Endodermal cell (in vitro differentiated cells): ENCODE measurements around the gene FCSK. TPM values are rescaled to one million over a fixed set of nuclear protein-coding genes. Genes with fewer than 3 reads are reported as not detected.
A peak's percentile ranks its signal among the peaks of the same experiment; 100 is the strongest.

Experiments
- DNase-seq: peaks from one replicate; pipeline ENCODE4 v3.0.0-alpha.2; 2017
- H3K27ac ChIP-seq: 2 replicates; pipeline ENCODE4 v1.5.1; 2013; ENCODE audit warnings: mild to moderate bottlenecking, low read depth, low read length, moderate library complexity
- H3K27me3 ChIP-seq: 2 replicates; pipeline ENCODE4 v1.6.1; 2013; ENCODE audit warnings: mild to moderate bottlenecking, low read length, moderate library complexity; ENCODE audit not compliant: insufficient read depth, control insufficient read depth, poor library complexity, severe bottlenecking
- H3K36me3 ChIP-seq: 2 replicates; pipeline ENCODE4 v1.7.0; 2013; ENCODE audit warnings: mild to moderate bottlenecking, low read length, moderate library complexity; ENCODE audit not compliant: control insufficient read depth, insufficient read depth
- H3K4me1 ChIP-seq: one replicate; pipeline ENCODE4 v1.7.0; 2013; ENCODE audit warnings: low read length; ENCODE audit not compliant: control insufficient read depth, insufficient read depth
- H3K4me3 ChIP-seq: 2 replicates; pipeline ENCODE4 v1.5.1; 2013; ENCODE audit warnings: mild to moderate bottlenecking, low read length, moderate library complexity
- H3K9ac ChIP-seq: 2 replicates; pipeline ENCODE4 v1.6.1; 2013; ENCODE audit warnings: mild to moderate bottlenecking, low read length, moderate library complexity; ENCODE audit not compliant: poor library complexity, severe bottlenecking; ENCODE audit errors: extremely low read depth
- H3K9me3 ChIP-seq: 2 replicates; pipeline ENCODE4 v1.6.1; 2013; ENCODE audit warnings: mild to moderate bottlenecking, low read length, moderate library complexity; ENCODE audit not compliant: control insufficient read depth
- H3K27ac Mint-ChIP-seq: 2 replicates; pipeline ENCODE4 v1.8.0; 2020; ENCODE audit warnings: mixed read lengths
- H3K27me3 Mint-ChIP-seq: 2 replicates; pipeline ENCODE4 v1.8.0; 2021; ENCODE audit warnings: mild to moderate bottlenecking, mixed read lengths; ENCODE audit not compliant: insufficient read depth
- H3K36me3 Mint-ChIP-seq: 2 replicates; pipeline ENCODE4 v1.8.0; 2020; ENCODE audit warnings: low read depth, mixed read lengths
- H3K4me1 Mint-ChIP-seq: 2 replicates; pipeline ENCODE4 v1.8.0; 2020; ENCODE audit warnings: mixed read lengths
- H3K4me3 Mint-ChIP-seq: 2 replicates; pipeline ENCODE4 v1.8.0; 2020; ENCODE audit warnings: mild to moderate bottlenecking, moderate library complexity, mixed read lengths
- H3K9me3 Mint-ChIP-seq: 2 replicates; pipeline ENCODE4 v1.8.0; 2020; ENCODE audit warnings: mild to moderate bottlenecking, mixed read lengths
- CTCF ChIP-seq: fragments of 200-600 bp; sonication (generic); conservative IDR thresholded peaks from 2 replicates; pipeline ENCODE4 v1.5.0; 2021; ENCODE audit warnings: antibody characterized with exemption, mild to moderate bottlenecking
- WGBS, 2 experiments: methylation state at CpG; one replicate each; pipeline versions ENCODE4 v1.1.5 to v1.1.7; 2013; ENCODE audit warnings: missing lambda C conversion rate in 2 of 2, mixed read lengths in 1 of 2; ENCODE audit not compliant: insufficient coverage in 1 of 2, insufficient read length in 1 of 2; 5-methylcytosine and 5-hydroxymethylcytosine counted together
- total RNA-seq, 2 donors: library from RNA; stranded (reverse); fragmentation: NEBNext Ultra II Directional in 1 of 2; extraction: Animal tissue kit (Norgen Biotek cat#: 25700) in 1 of 2; gene quantifications; 2 replicates in 1 of 2; 3 replicates in 1 of 2; pipeline ENCODE4 v1.2.1, GENCODE V29; 2021

The FCSK gene
- total RNA-seq, 2 donors from 2014 or later, result 18.7 to 19.5 TPM

GRCh38 chr16:70508752-70509151, 54.4 kb downstream of the FCSK start:
- Histone ChIP-seq H3K9ac (no peak overlapping the region), H3K9me3 (no peaks in the 10 kb centered on the region), H3K36me3 (peaks cover 67% of the 10 kb centered on the region), H3K27ac (no peak overlapping the region), H3K4me3 (no peak overlapping the region), H3K27me3 (no peaks in the 10 kb centered on the region), H3K4me1 (no peaks in the 10 kb centered on the region)
- Mint-ChIP-seq H3K36me3 (peaks cover 48% of the 10 kb centered on the region), H3K4me3 (no peak overlapping the region), H3K27ac (peak overlapping the region; percentile 18), H3K4me1 (no peaks in the 10 kb centered on the region), H3K27me3 (no peaks in the 10 kb centered on the region), H3K9me3 (no peaks in the 10 kb centered on the region)
- peak; percentile 28 for TF ChIP-seq CTCF
- 90 to 96% methylated on average over 5 of the region's 5 CpGs for WGBS, 2 experiments
- no peak for DNase-seq

GRCh38 chr16:70510216-70510615, 55.8 kb downstream of the FCSK start:
- Histone ChIP-seq H3K9ac (no peak overlapping the region), H3K36me3 (peaks cover 66% of the 10 kb centered on the region), H3K4me1 (no peaks in the 10 kb centered on the region), H3K9me3 (no peaks in the 10 kb centered on the region), H3K4me3 (no peak overlapping the region), H3K27me3 (no peaks in the 10 kb centered on the region), H3K27ac (no peak overlapping the region)
- TF ChIP-seq CTCF, result no peak
- H3K36me3 Mint-ChIP-seq, result peaks cover 47% of the 10 kb centered on the region
- H3K9me3 Mint-ChIP-seq, result no peaks in the 10 kb centered on the region
- DNase-seq, result no peak
- no peak overlapping the region for H3K27ac Mint-ChIP-seq
- H3K4me1 Mint-ChIP-seq, result no peaks in the 10 kb centered on the region
- H3K27me3 Mint-ChIP-seq, result no peaks in the 10 kb centered on the region
- no peak overlapping the region for H3K4me3 Mint-ChIP-seq
- 93 to 96% methylated on average over 3 of the region's 3 CpGs for WGBS, 2 experiments

GRCh38 chr16:70511833-70512232, 57.4 kb downstream of the FCSK start:
- Histone ChIP-seq H3K36me3 (peaks cover 76% of the 10 kb centered on the region), H3K27me3 (no peaks in the 10 kb centered on the region), H3K9me3 (no peaks in the 10 kb centered on the region), H3K4me1 (no peaks in the 10 kb centered on the region), H3K27ac (no peak overlapping the region), H3K9ac (no peak overlapping the region), H3K4me3 (no peak overlapping the region)
- H3K27me3 Mint-ChIP-seq, result no peaks in the 10 kb centered on the region
- no peak overlapping the region for H3K4me3 Mint-ChIP-seq
- H3K36me3 Mint-ChIP-seq, result peaks cover 52% of the 10 kb centered on the region
- DNase-seq, result no peak
- TF ChIP-seq CTCF, result no peak
- WGBS, 2 experiments, result 98 to 100% methylated on average over 1 of the region's 1 CpG
- H3K27ac Mint-ChIP-seq, result no peak overlapping the region
- H3K4me1 Mint-ChIP-seq, result no peaks in the 10 kb centered on the region
- H3K9me3 Mint-ChIP-seq, result no peaks in the 10 kb centered on the region
